HFF-Myc (cell line): Measurements from ENCODE around the gene NEAT1.

Source experiments
- DNase-seq: peaks from one replicate; pipeline ENCODE4 v3.0.0-alpha.2; 2011; ENCODE audit warnings: low read depth; ENCODE audit errors: extremely low read depth
- H3K4me3 ChIP-seq: replicated peaks from 2 replicates; pipeline ENCODE4 v1.5.1; 2011; ENCODE audit warnings: low read depth, mild to moderate bottlenecking, control low read depth, low read length
- CTCF ChIP-seq: IDR thresholded peaks from 2 replicates; pipeline ENCODE4 v1.5.1; 2012; ENCODE audit warnings: mild to moderate bottlenecking, low read depth, low read length, control low read depth; ENCODE audit errors: missing control alignments

Gene NEAT1

GRCh38 chr11:65432686-65433582, 10.3 kb downstream of the NEAT1 start:
- H3K4me3 ChIP-seq: no peak overlapping the region
- DNase-seq: no peak
- no peak for TF ChIP-seq CTCF

- no peak for DNase-seq
- TF ChIP-seq CTCF: no peak
- H3K4me3 ChIP-seq: no peak overlapping the region
These were observed 11.1 kb downstream of the NEAT1 start for GRCh38 chr11:65433657-65434056.

GRCh38 chr11:65434057-65434666, 11.6 kb downstream of the NEAT1 start:
- H3K4me3 ChIP-seq: no peak overlapping the region
- DNase-seq: no peak
- no peak for TF ChIP-seq CTCF

- no peak for TF ChIP-seq CTCF
- no peak for DNase-seq
- no peak overlapping the region for H3K4me3 ChIP-seq
These were observed 12.2 kb downstream of the NEAT1 start for GRCh38 chr11:65434667-65435410.

GRCh38 chr11:65435411-65435931, 12.9 kb downstream of the NEAT1 start:
- H3K4me3 ChIP-seq: no peak overlapping the region
- no peak for DNase-seq
- no peak for TF ChIP-seq CTCF

GRCh38 chr11:65435981-65436411, 13.4 kb downstream of the NEAT1 start:
- no peak overlapping the region for H3K4me3 ChIP-seq
- no peak for TF ChIP-seq CTCF
- no peak for DNase-seq
